HAP-1 (cell line): Measurements from ENCODE around the gene NUDCD3.
A peak's percentile ranks its signal among the peaks of the same experiment; 100 is the strongest.

Experiments
- DNase-seq, 2 experiments: peaks; one replicate each; pipeline ENCODE4 v3.0.0-alpha.2; 2016 to 2020; ENCODE audit warnings: low spot score in 2 of 2
- H3K27me3 ChIP-seq: fragments of 250-450 bp; sonication (Bioruptor Pico); 2 replicates; pipeline ENCODE4 v1.5.1; 2020; ENCODE audit warnings: low read depth, mild to moderate bottlenecking, moderate library complexity
- H3K36me3 ChIP-seq: fragments of 250-450 bp; sonication (Bioruptor Pico); replicated peaks from 2 replicates; pipeline ENCODE4 v1.5.1; 2020; ENCODE audit warnings: mild to moderate bottlenecking
- H3K4me1 ChIP-seq: fragments of 250-450 bp; sonication (Bioruptor Pico); 2 replicates; pipeline ENCODE4 v1.5.1; 2020; ENCODE audit warnings: mild to moderate bottlenecking
- H3K4me3 ChIP-seq: fragments of 250-450 bp; sonication (Bioruptor Pico); 2 replicates; pipeline ENCODE4 v1.5.1; 2020; ENCODE audit warnings: mild to moderate bottlenecking, moderate library complexity
- H3K9me3 ChIP-seq: fragments of 250-450 bp; sonication (Bioruptor Pico); 2 replicates; pipeline ENCODE4 v1.5.1; 2020; ENCODE audit warnings: mild to moderate bottlenecking, moderate library complexity
- in situ Hi-C: fragments of 300-500 bp; cut with MboI; formaldehyde crosslinking; loops from 3 replicates; pipeline ENCODE4 v1.14.3; 2020; ENCODE audit warnings: low sequenced_read_pairs, inconsistent platforms, mixed read lengths

The NUDCD3 gene

GRCh38 chr7:44466300-44467216 lies 23.9 kb downstream of the NUDCD3 start:
- in situ Hi-C loops, result no loop called here
- DNase-seq, result no peak
- Histone ChIP-seq H3K9me3 (no peaks in the 10 kb centered on the region), H3K27me3 (no peaks in the 10 kb centered on the region), H3K4me1 (peaks cover 4% of the 10 kb centered on the region; the same call in 1 of the 2 replicates), H3K4me3 (no peak overlapping the region), H3K36me3 (peaks cover 23% of the 10 kb centered on the region; the same call in 1 of the 2 replicates)

GRCh38 chr7:44465490-44465889 lies 25.0 kb downstream of the NUDCD3 start:
- Histone ChIP-seq H3K36me3 (peaks cover 16% of the 10 kb centered on the region; the same call in 1 of the 2 replicates), H3K9me3 (no peaks in the 10 kb centered on the region), H3K4me1 (peaks cover 4% of the 10 kb centered on the region; the same call in 1 of the 2 replicates), H3K27me3 (no peaks in the 10 kb centered on the region), H3K4me3 (no peak overlapping the region)
- DNase-seq, result no peak
- in situ Hi-C loops, result no loop called here

- DNase-seq, result no peak
- H3K27me3 ChIP-seq, result no peaks in the 10 kb centered on the region
- in situ Hi-C loops, result no loop called here
- H3K4me1 ChIP-seq, result no peaks in the 10 kb centered on the region
- no peaks in the 10 kb centered on the region for H3K9me3 ChIP-seq
- H3K36me3 ChIP-seq, result peaks cover 11% of the 10 kb centered on the region
- no peak overlapping the region for H3K4me3 ChIP-seq
Measured at GRCh38 chr7:44463169-44463808, 27.2 kb downstream of the NUDCD3 start.

GRCh38 chr7:44461387-44461786 lies 29.1 kb downstream of the NUDCD3 start:
- no peak for DNase-seq
- Histone ChIP-seq H3K27me3 (no peaks in the 10 kb centered on the region), H3K4me3 (no peak overlapping the region), H3K4me1 (no peaks in the 10 kb centered on the region), H3K36me3 (peaks cover 8% of the 10 kb centered on the region), H3K9me3 (no peaks in the 10 kb centered on the region)
- in situ Hi-C loops, result no loop called here

GRCh38 chr7:44460325-44460724 lies 30.1 kb downstream of the NUDCD3 start:
- H3K4me3 ChIP-seq, result no peak overlapping the region
- in situ Hi-C loops, result no loop called here

GRCh38 chr7:44455155-44455554 lies 35.3 kb downstream of the NUDCD3 start:
- in situ Hi-C loops, result no loop called here
- no peak for DNase-seq
- H3K9me3 ChIP-seq, result no peaks in the 10 kb centered on the region
- H3K4me3 ChIP-seq, result no peak overlapping the region
- no peaks in the 10 kb centered on the region for H3K27me3 ChIP-seq
- H3K4me1 ChIP-seq, result no peaks in the 10 kb centered on the region
- no peaks in the 10 kb centered on the region; the same call in none of the 2 replicates for H3K36me3 ChIP-seq

More at GRCh38 chr7:44460325-44460724, 30.1 kb downstream of the NUDCD3 start:
- no peak for DNase-seq
- Histone ChIP-seq H3K4me1 (no peaks in the 10 kb centered on the region), H3K9me3 (no peaks in the 10 kb centered on the region), H3K36me3 (no peaks in the 10 kb centered on the region; the same call in none of the 2 replicates), H3K27me3 (no peaks in the 10 kb centered on the region)

GRCh38 chr7:44454348-44454747 lies 36.1 kb downstream of the NUDCD3 start:
- no peaks in the 10 kb centered on the region for H3K9me3 ChIP-seq
- no peaks in the 10 kb centered on the region; the same call in 1 of the 2 replicates for H3K36me3 ChIP-seq
- in situ Hi-C loops, result no loop called here
- no peak for DNase-seq
- H3K27me3 ChIP-seq, result no peaks in the 10 kb centered on the region
- H3K4me3 ChIP-seq, result no peak overlapping the region
- H3K4me1 ChIP-seq, result no peaks in the 10 kb centered on the region

- in situ Hi-C loops, result no loop called here
- peaks cover 7% of the 10 kb centered on the region; the same call in 1 of the 2 replicates for H3K36me3 ChIP-seq
- peaks cover 6% of the 10 kb centered on the region for H3K4me1 ChIP-seq
Measured at GRCh38 chr7:44451123-44451522, 39.3 kb downstream of the NUDCD3 start.

GRCh38 chr7:44449584-44449928 lies 40.9 kb downstream of the NUDCD3 start:
- Histone ChIP-seq H3K4me1 (peaks cover 11% of the 10 kb centered on the region), H3K4me3 (no peak overlapping the region), H3K36me3 (peaks cover 14% of the 10 kb centered on the region), H3K27me3 (no peaks in the 10 kb centered on the region), H3K9me3 (no peaks in the 10 kb centered on the region)
- in situ Hi-C loops, result no loop called here
- no peak for DNase-seq

More at GRCh38 chr7:44451123-44451522, 39.3 kb downstream of the NUDCD3 start:
- no peaks in the 10 kb centered on the region for H3K27me3 ChIP-seq
- DNase-seq, result no peak
- no peak overlapping the region for H3K4me3 ChIP-seq
- H3K9me3 ChIP-seq, result no peaks in the 10 kb centered on the region

- Histone ChIP-seq H3K4me1 (peaks cover 11% of the 10 kb centered on the region), H3K4me3 (no peak overlapping the region), H3K9me3 (no peaks in the 10 kb centered on the region), H3K27me3 (no peaks in the 10 kb centered on the region), H3K36me3 (peaks cover 14% of the 10 kb centered on the region)
- in situ Hi-C loops, result no loop called here
- no peak for DNase-seq
Measured at GRCh38 chr7:44448922-44449583, 41.4 kb downstream of the NUDCD3 start.

GRCh38 chr7:44447874-44448425 lies 42.5 kb downstream of the NUDCD3 start:
- no peak for DNase-seq
- in situ Hi-C loops, result no loop called here
- Histone ChIP-seq H3K36me3 (peaks cover 14% of the 10 kb centered on the region), H3K4me1 (peaks cover 11% of the 10 kb centered on the region), H3K9me3 (no peaks in the 10 kb centered on the region), H3K4me3 (no peak overlapping the region), H3K27me3 (no peaks in the 10 kb centered on the region)

GRCh38 chr7:44445986-44446671 lies 44.3 kb downstream of the NUDCD3 start:
- Histone ChIP-seq H3K4me3 (no peak overlapping the region), H3K4me1 (peaks cover 11% of the 10 kb centered on the region), H3K36me3 (peaks cover 14% of the 10 kb centered on the region), H3K9me3 (no peaks in the 10 kb centered on the region), H3K27me3 (no peaks in the 10 kb centered on the region)
- DNase-seq, result peak; percentile 36 to 43
- in situ Hi-C loops, result no loop called here

GRCh38 chr7:44441079-44441478 lies 49.4 kb downstream of the NUDCD3 start:
- no peaks in the 10 kb centered on the region for H3K27me3 ChIP-seq
- in situ Hi-C loops, result no loop called here
- H3K4me3 ChIP-seq, result no peak overlapping the region
- H3K9me3 ChIP-seq, result no peaks in the 10 kb centered on the region
- H3K4me1 ChIP-seq, result peaks cover 5% of the 10 kb centered on the region
- no peak for DNase-seq
- H3K36me3 ChIP-seq, result peaks cover 7% of the 10 kb centered on the region
